ENCODE results near the gene AFAP1L2. TPM values are rescaled to one million over a fixed set of nuclear protein-coding genes. Genes with fewer than 3 reads are reported as not detected.
"Not testable (repeated sequence)": the region's sequence is repeated elsewhere in the genome, so short reads cannot be mapped to it uniquely, and the experiment has no call there.

AFAP1L2 gene
- total RNA-seq, 1 experiment from 2014 or later: 0.50 TPM

DNA sequence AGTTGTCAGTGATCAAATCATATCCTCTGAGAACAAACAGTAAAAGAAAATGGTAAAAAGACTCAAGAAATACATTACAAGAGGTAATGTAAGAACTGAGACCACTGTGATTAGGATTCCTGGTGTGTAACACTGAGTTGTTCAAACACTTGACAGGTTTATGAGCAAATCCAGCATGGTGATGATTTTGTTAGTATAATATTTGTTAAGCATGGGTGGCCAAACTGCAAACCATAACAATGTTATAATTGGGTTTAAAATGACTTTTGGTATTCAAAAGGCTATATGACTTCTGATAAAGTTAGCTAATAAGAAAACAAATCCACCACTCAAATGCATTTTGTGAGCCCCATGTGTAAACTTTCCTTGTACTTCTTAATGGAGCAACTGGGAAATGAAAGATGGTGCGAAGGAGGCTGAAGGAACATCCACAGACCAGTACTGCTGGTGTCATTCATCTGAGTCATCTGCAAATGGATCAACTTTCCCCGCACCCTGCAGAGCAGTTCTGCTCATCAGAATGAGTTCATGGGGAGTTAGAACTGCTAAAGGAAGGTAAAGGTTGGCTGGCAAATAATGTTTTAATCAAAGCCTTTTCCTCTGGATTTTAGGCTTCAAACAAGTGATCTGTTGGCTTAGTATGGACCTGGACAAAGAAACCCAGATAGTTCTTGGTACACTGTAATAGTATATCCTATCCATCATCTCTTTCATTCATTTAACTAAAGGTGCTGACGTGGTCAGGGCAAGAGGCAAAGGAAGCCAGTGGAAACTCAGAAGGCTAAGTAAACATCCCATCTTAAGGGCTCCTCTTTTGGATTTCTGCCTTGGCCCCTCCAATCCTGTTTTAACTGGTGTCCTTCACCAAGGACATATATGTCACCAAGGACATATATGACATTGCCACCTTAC, 45.0 kb downstream of the AFAP1L2 start:
- peak; percentile 32 for DNase-seq (ENCODE audit: low spot score)

DNA sequence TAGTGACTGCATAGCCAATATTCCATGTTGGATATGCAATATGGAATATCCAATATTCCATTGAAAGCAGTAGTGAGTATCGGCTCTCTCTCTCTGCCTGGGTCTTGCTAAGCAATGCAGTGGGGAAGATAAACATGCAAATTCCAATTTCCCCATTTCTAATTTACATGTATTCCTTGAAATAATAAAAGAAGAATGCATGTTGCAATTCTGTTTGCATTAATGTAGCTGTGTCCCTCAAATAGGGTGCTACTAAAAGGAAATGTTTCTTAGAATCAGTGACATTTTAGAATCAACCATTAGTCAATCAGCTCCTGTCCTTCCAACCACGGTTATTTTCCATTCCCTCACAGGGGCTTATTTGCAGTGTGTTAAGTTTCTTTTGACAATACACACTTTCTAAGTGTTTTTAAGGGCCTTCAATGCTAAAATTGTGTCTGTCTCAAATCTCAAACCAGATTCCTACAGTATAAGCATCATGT, 46.7 kb downstream of the AFAP1L2 start:
- DNase-seq (ENCODE audit: low spot score): no peak

GRCh38 chr10:114356751-114357514, 47.4 kb downstream of the AFAP1L2 start:
- DNase-seq (ENCODE audit: low spot score): peak; percentile 67

DNA sequence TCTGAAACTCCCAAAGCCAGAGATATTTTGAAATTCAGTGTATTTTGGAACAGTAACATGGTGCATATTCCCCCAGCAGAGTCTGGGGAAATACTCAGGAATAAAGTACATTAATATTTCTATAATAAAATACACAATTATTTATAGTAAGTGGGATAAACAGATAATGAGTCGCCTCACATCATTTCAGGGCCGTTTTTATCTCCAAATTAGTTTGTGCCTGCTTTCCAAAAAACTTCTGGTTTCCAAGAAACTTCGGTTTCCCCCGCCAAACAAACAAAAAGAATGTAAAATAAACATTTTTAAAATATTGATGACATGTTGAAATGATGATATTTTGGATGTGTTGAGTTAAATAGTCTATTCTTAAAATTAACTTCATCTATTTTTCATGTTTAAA, 48.2 kb downstream of the AFAP1L2 start:
- DNase-seq (ENCODE audit: low spot score): no peak

DNA sequence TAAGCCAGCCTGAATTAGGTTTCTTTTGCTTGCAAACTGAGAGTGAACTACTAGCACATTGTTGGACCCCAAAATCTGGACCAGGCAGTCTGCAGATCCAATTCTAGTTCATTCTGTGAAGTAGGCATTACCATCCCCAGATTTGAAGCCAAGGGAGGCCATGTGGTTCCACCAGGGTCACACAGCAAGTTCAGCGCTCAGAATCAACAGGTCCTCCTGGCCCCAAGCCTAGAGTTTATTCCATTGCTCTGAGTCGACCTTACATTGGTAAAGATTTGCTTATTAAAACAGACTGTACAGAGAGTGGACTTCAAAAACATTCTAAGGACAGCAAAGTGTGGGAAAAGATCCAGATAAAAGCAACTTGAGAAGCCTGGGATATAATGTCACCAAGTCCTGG, 50.9 kb downstream of the AFAP1L2 start:
- no peak for DNase-seq (ENCODE audit: low spot score)

DNA sequence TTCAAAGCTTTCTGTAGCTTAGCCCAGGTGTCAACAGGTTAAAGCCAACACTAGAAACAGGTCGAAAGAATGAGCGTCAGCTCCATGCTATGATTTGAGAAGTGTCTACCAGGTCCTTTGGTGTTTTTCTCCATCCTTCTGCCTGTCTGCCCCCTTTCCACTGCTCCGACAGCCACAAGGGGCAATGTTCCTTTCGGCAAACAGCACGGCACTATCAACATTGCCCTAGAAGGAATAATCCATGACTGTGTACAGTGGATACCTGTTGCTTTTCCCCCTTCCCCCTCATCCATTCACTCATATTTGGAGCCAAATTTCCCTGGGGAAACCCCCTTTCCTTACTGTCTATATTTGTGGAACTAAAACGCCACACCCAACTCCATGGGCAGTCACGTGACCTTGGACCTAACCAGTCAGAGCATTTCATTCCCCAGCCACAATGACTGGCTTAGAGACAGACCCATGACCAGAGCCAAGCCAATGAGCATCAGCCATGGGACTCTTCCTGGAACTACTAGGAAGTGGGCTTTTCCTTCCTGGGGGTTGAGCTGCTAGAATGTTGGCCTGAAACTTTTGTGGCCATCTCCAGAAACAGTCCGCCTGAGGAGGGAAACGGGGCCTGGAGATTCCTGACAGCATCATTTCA, 51.5 kb downstream of the AFAP1L2 start:
- peak; percentile 14 for DNase-seq (ENCODE audit: low spot score)

DNA sequence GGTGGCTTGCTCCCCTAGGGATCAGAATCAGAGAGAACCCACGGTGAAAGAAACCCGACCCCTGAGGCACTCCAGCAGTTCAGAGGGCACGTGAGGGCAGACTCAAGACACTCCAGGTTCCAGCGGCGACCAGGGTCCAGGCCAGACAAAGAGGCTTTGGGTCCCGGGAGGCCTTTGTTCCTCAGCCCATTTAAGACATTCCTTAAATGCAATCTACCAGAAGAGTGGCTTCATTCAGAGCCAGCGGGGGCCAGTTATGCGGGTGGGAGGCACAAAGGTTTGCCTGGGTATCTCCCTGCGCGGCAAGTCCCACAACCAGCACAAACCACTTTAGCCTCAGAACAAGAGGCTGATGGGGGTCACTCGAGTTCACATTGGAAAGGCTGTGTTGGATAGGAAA, 53.6 kb downstream of the AFAP1L2 start:
- DNase-seq (ENCODE audit: low spot score): no peak

- no peak for DNase-seq (ENCODE audit: low spot score)
Observed at GRCh38 chr10:114349522-114350215, 54.6 kb downstream of the AFAP1L2 start.

DNA sequence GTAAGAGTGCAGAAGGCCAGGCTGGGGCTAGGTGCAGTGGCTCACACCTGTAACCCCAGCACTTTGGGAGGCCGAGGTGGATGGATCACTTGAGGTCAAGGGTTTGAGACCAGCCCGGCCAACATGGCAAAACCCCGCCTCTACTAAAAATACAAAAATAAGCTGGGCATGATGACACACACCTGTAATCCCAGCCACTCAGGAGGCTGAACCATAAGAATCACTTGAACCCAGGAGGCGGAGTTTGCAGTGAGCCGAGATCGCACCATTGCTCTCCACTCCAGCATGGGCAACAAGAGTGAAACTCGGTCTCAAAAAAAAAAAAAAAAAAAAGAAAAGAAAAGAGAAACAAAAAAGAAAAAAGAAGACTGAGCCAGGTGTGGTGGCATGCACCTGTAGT, 55.2 kb downstream of the AFAP1L2 start:
- not testable (repeated sequence) for DNase-seq (ENCODE audit: low spot score)

DNA sequence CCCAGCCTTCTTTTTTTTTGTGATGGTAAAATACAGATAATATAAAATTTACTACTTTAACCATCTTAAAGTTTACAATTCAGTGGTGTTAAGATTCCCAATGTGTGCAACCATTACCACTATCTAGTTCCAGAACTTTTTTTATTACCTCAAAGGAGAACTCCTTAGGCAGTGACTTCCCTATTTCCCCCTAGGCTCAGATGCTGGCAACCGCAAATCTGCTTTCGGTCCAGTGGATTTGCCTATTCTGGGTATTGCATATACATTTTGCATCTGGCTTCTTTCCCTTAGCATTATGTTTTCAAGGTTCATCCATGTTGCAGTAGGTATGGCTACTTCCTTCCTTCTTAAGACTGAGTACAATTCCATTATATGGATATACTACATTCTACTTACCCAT, 56.5 kb downstream of the AFAP1L2 start:
- no peak for DNase-seq (ENCODE audit: low spot score)

DNA sequence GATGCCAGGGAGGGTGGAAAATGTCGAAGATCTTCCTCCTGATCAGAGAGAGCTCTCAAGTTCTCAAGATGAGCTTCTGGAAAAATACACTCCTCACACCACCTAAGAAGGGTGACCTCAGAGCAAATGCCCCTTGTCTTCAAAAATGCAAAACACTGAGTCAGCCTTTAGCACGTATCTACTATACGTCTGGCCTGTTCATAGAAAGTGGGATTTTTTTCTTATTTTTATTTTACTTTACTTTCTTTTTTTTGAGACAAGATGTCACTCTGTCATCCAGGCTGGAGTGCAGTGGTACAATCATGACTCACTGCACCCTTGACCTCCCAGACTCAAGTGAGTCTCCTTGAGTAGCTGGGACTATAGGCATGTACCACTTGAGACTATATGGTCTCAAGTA, 57.1 kb downstream of the AFAP1L2 start:
- no peak for DNase-seq (ENCODE audit: low spot score)

DNA sequence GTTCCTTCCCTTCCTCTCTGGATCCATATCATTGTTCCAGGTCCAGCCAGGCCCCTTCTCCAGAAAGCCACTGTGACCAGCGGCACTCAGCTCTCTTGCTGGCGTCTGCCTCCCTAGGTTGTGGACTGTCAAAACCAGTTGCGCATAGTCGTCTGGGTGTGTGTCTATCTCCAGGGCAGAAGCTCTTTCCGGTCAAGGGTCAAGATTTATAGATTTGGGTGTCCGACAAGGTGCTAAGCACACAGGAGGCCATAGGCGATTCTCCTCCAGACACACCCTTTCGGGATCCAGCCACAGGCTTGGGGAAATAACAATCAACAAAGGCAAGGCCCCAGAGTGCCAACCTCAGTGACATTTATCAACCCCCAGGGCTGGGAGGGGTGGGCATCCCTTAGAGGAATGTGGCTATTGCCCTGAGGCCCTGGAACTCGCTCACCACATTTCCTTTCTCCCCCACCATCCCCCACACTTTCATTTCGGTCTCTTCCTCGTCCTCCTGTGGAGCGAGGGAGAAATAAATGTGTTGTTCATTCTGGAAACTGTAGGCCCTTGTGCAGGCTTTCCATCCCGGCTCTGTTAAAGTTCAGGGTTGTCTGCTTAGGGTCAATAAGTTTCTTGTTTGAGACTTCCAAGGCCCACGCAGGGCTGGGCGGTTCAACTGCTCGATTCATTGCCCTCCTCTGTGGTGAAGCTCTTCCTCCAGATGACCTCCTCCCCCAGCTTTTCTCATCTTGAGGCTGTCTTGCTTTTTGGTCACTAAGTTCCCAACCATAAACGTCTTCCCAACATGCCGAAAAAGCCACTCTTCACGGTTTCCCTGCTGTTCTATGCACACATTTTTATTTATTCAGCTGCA, 57.9 kb downstream of the AFAP1L2 start:
- no peak for DNase-seq (ENCODE audit: low spot score)

- no peak for DNase-seq (ENCODE audit: low spot score)
Observed at GRCh38 chr10:114345701-114346100, 58.6 kb downstream of the AFAP1L2 start.

DNA sequence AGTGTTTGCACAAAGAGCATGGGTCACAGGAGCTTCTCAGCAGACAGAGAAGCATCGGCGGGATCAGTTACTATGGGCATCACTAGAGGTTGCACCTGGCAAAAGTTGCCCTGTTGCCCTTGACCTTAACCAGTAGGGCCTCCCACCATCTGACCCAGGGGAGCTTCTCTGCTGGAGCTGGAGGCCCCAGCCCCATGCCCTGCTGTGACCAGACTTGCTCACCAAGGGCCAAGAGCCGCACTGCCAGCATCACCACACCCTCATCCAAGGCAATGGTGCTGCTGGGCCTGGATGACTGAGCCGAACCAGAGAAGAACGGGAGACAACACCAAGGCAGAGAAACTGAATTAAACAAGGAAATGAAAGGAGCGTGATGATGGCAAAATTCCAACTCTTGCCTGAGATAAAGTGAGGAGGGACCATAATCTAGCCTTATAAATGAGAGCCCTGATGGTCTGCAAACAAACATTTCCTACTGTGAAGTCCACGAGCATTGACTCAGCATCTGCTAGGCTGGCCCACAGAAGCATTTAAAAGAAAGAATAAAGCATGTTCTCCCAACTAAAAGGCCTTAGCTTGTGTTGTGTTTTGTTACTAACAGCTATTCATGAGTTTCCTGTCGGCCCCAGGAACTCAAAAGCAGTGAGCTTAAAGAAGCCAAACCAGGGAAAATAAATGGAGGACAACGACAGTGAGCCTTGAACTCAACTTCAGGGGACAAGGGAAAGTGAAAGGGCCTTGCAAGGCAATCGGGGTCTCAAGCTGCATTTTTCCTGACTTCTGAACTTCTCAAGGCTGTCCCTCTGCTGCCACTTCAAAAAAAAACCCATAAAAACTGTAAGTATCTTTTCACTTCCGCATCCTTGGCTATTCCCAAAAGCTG, 60.4 kb downstream of the AFAP1L2 start:
- DNase-seq (ENCODE audit: low spot score): no peak

DNA sequence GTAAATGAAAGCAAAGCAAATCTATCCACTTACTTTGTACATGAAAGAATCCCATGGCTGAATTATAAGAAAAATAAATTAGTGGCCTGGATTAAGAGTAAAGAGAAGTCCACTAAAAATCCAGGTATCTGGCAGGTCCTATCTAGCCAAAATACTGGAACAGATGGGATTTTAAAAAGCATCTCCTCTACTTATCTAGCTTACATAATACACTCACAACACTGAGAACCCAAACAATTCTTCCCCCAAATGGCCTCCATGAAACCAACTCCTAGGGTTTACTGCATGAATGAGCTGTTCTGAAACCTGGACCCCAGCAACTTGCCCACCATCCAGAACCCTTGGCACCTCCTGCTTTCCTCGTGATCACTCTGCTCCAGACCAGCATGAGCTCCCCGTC, 61.3 kb downstream of the AFAP1L2 start:
- no peak for DNase-seq (ENCODE audit: low spot score)

DNA sequence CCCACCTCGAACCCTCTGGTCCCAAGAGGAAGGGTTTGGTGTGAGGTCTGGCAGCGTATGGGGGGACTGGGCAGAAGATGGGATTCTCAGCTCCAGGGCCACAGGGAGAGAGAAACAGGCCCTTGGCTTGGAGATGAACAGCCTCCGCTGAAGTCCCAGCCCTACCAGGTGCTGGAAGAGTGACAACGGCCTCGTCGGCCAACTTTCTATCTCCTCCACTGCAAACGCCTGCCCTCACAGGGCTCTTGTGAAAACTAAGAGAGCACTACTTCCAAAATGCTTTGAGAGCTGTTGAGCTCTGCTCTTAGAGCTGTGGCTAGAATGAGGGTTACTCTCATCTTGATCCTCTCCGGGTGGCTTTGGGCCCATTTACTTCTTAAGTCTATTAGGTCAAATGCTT, 63.5 kb downstream of the AFAP1L2 start:
- DNase-seq (ENCODE audit: low spot score): no peak

GRCh38 chr10:114337510-114338462, 66.5 kb downstream of the AFAP1L2 start:
- no peak for DNase-seq (ENCODE audit: low spot score)

DNA sequence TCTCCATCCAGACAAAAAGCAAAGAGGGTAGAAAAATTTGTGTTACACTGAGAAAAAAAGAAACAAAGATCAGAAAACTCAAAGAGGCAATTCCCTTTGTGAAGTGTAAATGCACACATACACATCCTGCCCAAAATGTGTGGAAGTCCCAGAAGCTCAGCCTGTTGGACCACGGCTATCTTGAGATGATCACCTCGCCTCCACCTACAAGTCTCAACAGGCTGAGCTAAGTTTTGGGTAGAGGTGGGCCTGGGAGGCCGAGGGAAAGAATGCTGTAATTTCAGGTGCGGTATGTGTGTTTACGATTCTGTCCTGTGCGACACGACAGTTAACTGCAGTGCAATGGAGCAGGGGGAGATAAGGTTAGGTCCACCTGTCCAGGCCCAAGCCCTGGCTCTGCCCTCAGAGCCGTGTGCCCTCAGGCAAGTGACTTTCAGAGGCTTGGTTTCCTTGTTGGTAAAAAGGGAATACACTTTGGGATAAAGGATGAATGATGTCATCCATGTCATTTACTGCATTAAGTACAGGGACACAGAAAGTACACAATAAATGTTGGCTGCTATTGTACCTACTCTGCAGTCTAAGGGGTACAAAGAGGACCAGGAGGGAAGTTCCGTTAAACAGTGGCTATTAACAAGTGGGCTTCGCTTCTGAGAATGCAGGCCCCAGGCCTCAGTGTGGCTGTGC, 67.3 kb downstream of the AFAP1L2 start:
- no peak for DNase-seq (ENCODE audit: low spot score)

Data from A172 (cell line).